HepG2 (cell line): ENCODE results near the gene SOCS7. TPM values are rescaled to one million over a fixed set of nuclear protein-coding genes. Genes with fewer than 3 reads are reported as not detected.

Source experiments
- ATAC-seq: fragments of 200-7000 bp; cut with Tn5 transposase; 3 replicates; pipeline ENCODE4 v1.9.1; 2020; ENCODE audit warnings: mild to moderate bottlenecking, moderate library complexity
- BruUV-seq: library from RNA; stranded (reverse); fragments of 400-500 nt; replicated peaks from 2 replicates; lab custom pipeline; 2021; lab: Mats Ljungman, UMichigan
- CTCF ChIA-PET: fragments of 300-600 bp; formaldehyde crosslinking; extraction: SDS; loops from one replicate; lab custom pipeline; 2021; ENCODE audit warnings: low total read pairs, inconsistent platforms, low intra/inter-chr PET ratio; lab: Yijun Ruan, JAX
- POLR2A ChIA-PET: fragments of 350-600 bp; sonication (Branson Sonifier 250); formaldehyde crosslinking; loops from one replicate; lab custom pipeline; 2020; ENCODE audit warnings: antibody characterized with exemption, inconsistent platforms; lab: Yijun Ruan, JAX
- DNase-seq: peaks from one replicate; pipeline ENCODE4 v3.0.0-alpha.2; 2015; ENCODE audit warnings: low spot score
- FAIRE-seq: peaks from 3 replicates; lab custom pipeline; 2011; peaks lifted over from hg19 to GRCh38; lab: Jason Lieb, UNC
- H2AFZ ChIP-seq: one replicate; pipeline ENCODE4 v1.6.1; 2011; ENCODE audit warnings: low read length, inconsistent platforms
- H3K27ac ChIP-seq: fragments of 300-600 bp; 3 replicates; pipeline ENCODE4 v1.8.0; 2011; ENCODE audit warnings: mixed run types, mild to moderate bottlenecking, mixed read lengths, low read length, inconsistent platforms; ENCODE audit not compliant: insufficient read depth; ENCODE audit errors: extremely low read length
- H3K27me3 ChIP-seq, 2 experiments: fragments of 200-600 bp in 1 of 2; 2 replicates in 1 of 2; 3 replicates in 1 of 2; pipeline versions ENCODE4 v1.6.0 to v1.8.0; 2011; ENCODE audit warnings: low read length in 2 of 2, mild to moderate bottlenecking in 2 of 2, moderate library complexity in 2 of 2, inconsistent platforms in 1 of 2; ENCODE audit not compliant: insufficient read depth in 2 of 2, control insufficient read depth in 1 of 2
- H3K36me3 ChIP-seq, 2 experiments: fragments of 200-600 bp in 1 of 2; replicated peaks in 1 of 2; 2 replicates in 1 of 2; 3 replicates in 1 of 2; pipeline versions ENCODE4 v1.5.1 to v1.8.0; 2011; ENCODE audit warnings: low read length in 2 of 2, inconsistent platforms in 1 of 2; ENCODE audit not compliant: insufficient read depth in 2 of 2, control insufficient read depth in 1 of 2
- H3K4me1 ChIP-seq: 2 replicates; pipeline ENCODE4 v1.5.1; 2012; ENCODE audit warnings: low read length, inconsistent platforms; ENCODE audit not compliant: insufficient read depth
- H3K4me2 ChIP-seq: 2 replicates; pipeline ENCODE4 v1.6.0; 2011; ENCODE audit warnings: low read depth, low read length, inconsistent platforms
- H3K4me3 ChIP-seq, 3 experiments: fragments of 200-600 bp in 1 of 3; sonication (generic), shearing (Covaris generic) in 1 of 3; replicated peaks in 1 of 3; 2 replicates each; pipeline ENCODE4 v1.5.1; 2011 to 2016; ENCODE audit warnings: low read length in 3 of 3, inconsistent platforms in 2 of 3, low read depth in 2 of 3, mild to moderate bottlenecking in 2 of 3, control low read depth in 1 of 3, mixed read lengths in 1 of 3; ENCODE audit not compliant: insufficient read depth in 1 of 3
- H3K79me2 ChIP-seq: one replicate; pipeline ENCODE4 v1.6.1; 2011; ENCODE audit warnings: low read length, inconsistent platforms; ENCODE audit not compliant: insufficient read depth
- H3K9ac ChIP-seq: 2 replicates; pipeline ENCODE4 v1.6.0; 2011; ENCODE audit warnings: mild to moderate bottlenecking, low read depth, low read length, inconsistent platforms; ENCODE audit not compliant: insufficient read depth
- H3K9me3 ChIP-seq: 2 replicates; pipeline ENCODE4 v1.5.1; 2012; ENCODE audit warnings: mild to moderate bottlenecking, low read length
- H4K20me1 ChIP-seq: 2 replicates; pipeline ENCODE4 v1.6.0; 2011; ENCODE audit warnings: inconsistent platforms, mild to moderate bottlenecking, low read length, moderate library complexity; ENCODE audit not compliant: insufficient read depth
- AGO2 ChIP-seq: fragments of 200-400 bp; formaldehyde crosslinking; optimal IDR thresholded peaks from 2 replicates; pipeline ENCODE3; 2017; ENCODE audit warnings: mild to moderate bottlenecking, low read depth, low read length, moderate library complexity
- MNT ChIP-seq: fragments of 450-650 bp; IDR thresholded peaks from 2 replicates; pipeline ENCODE4 v1.6.1; 2016
- MXD4 ChIP-seq: IDR thresholded peaks from 2 replicates; pipeline ENCODE4 v1.6.1; 2016; ENCODE audit warnings: mild to moderate bottlenecking, missing biosample characterization, missing genetic modification reagents
- SP1 ChIP-seq, 2 experiments: fragments of 450-650 bp in 1 of 2; sonication (generic) in 1 of 2; formaldehyde crosslinking in 1 of 2; IDR thresholded peaks; 2 replicates each; pipeline versions ENCODE4 v1.4.0 to v1.6.1; 2016 to 2020; ENCODE audit warnings: missing genetic modification reagents in 1 of 2
- ZNF670 ChIP-seq: sonication (generic); formaldehyde crosslinking; IDR thresholded peaks from 2 replicates; pipeline ENCODE4 v1.8.0; 2022; ENCODE audit warnings: mild to moderate bottlenecking, missing genetic modification reagents, borderline replicate concordance
- WGBS: methylation state at CpG from one replicate; pipeline ENCODE4 v1.1.6; 2017; ENCODE audit warnings: low lambda C conversion rate; 5-methylcytosine and 5-hydroxymethylcytosine counted together
- in situ Hi-C: cut with HindIII; loops from 2 replicates; pipeline ENCODE4 v1.10.0; 2017; ENCODE audit warnings: low pct_unique_long_range_greater_than_20kb; ENCODE audit not compliant: extremely low pct_ligation_motif_present
- intact Hi-C: fragments of 100-400 bp; cut with micrococcal nuclease; formaldehyde crosslinking; loops from one replicate; pipeline ENCODE4 v1.10.0; 2022; ENCODE audit not compliant: unreplicated experiment
- polyA plus RNA-seq, 8 experiments: library from polyadenylated mRNA; depleted of rRNA in 3 of 8; stranded (reverse) in 7 of 8; unstranded in 1 of 8; fragments of >200 nt; fragmentation: Illumina TruSeq in 4 of 8; extraction: Trizol in 4 of 8; gene quantifications; 2 replicates each; pipeline versions ENCODE4 v1.2.1 to v1.2.3, GENCODE V29; 2011 to 2016; ENCODE audit warnings: low read depth in 4 of 8, missing spikeins in 1 of 8, mixed read lengths in 1 of 8; ENCODE audit not compliant: insufficient read depth in 1 of 8
- total RNA-seq, 5 experiments: library from RNA; depleted of rRNA; stranded (reverse); fragments of >200 nt; fragmentation: Illumina TruSeq; extraction: Trizol; gene quantifications; 2 replicates each; pipeline ENCODE4 v1.2.3, GENCODE V29; 2016; ENCODE audit warnings: low read depth in 1 of 5
- TF ChIP-seq, protein P1 (sequence below): IDR thresholded peaks from 2 replicates; pipeline ENCODE4 v1.6.1; 2016; ENCODE audit warnings: missing compliant biosample characterization, missing genetic modification reagents, borderline replicate concordance

The SOCS7 gene
- total and polyA plus RNA-seq, 2 of the 13 experiments (the other 11 are each of a cell fraction or from before 2014, with no cell fraction given), result 19.2 to 24.2 TPM

DNA sequence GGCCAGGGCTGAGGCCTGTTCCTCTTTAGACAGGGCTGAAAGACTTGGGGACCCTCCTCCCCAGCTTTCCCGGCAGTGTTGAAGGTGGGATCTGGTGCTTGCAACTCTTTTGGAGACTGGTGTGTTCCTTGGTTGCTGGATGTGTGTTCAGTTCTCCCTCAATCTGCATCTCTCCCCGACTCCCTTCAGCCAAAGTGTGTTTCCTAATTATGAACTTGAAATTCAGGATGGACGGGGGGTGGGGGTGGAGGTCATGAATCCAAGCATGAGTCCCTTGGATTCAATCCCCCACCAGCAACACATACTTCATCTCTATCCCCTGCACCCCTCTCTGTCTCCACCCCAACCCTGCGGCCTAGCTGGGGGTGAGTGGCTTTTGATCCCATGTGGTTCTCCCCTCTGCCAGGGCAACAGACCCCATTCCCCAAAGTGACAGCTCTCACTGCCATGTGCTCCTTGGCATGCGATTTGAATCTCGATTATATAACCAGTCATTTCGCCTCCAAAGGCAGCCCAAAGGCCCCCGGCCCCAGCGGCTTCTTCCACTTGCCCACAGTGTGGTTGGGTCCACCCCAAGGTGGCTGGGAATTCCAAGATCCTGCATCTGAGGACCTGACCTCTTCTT lies 77.9 kb downstream of the SOCS7 start:
- Histone ChIP-seq H3K27ac (no peak overlapping the region), H3K27me3 (peaks cover 11 to 78% of the 10 kb centered on the region in 2 experiments; a peak in 4 of 5 replicates), H3K4me2 (no peak overlapping the region), H2AFZ (no peak overlapping the region), H3K9ac (no peak overlapping the region), H3K9me3 (no peaks in the 10 kb centered on the region), H3K79me2 (no peaks in the 10 kb centered on the region), H3K4me1 (peaks cover 20% of the 10 kb centered on the region), H3K4me3 (no peak overlapping the region), H3K36me3 (no peaks in the 10 kb centered on the region), H4K20me1 (no peaks in the 10 kb centered on the region)
- CTCF ChIA-PET, result no interaction called here
- TF ChIP-seq AGO2 (no peak), SP1 (IDR thresholded peaks at IDR 0.05) (no peak), SP1 (CRISPR knock-in tag; IDR thresholded peaks at IDR 0.05) (no peak), MNT (peak; percentile 87), MXD4 (CRISPR knock-in tag) (no peak), ZNF670 (CRISPR knock-in tag) (no peak)
- TF ChIP-seq, protein P1, sequence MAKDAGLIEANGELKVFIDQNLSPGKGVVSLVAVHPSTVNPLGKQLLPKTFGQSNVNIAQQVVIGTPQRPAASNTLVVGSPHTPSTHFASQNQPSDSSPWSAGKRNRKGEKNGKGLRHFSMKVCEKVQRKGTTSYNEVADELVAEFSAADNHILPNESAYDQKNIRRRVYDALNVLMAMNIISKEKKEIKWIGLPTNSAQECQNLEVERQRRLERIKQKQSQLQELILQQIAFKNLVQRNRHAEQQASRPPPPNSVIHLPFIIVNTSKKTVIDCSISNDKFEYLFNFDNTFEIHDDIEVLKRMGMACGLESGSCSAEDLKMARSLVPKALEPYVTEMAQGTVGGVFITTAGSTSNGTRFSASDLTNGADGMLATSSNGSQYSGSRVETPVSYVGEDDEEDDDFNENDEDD (CRISPR knock-in tag), result no peak
- DNase-seq (no peak), ATAC-seq (no peak; the same call in 2 of the 3 replicates), FAIRE-seq (no peak)
- POLR2A ChIA-PET, result no interaction called here
- 34% methylated on average over 9 of the region's 9 CpGs for WGBS
- in situ Hi-C loops (loop anchor here (5.0 to 10.0 kb wide), 2 partner anchors 48 to 235 kb away; no protein-coding TSS in a partner anchor), intact Hi-C loops (loop anchor here (10.0 kb wide), 1 partner anchor 235 kb away; no protein-coding TSS in a partner anchor)
- BruUV-seq, result no TSS peak
